Cardiac septum (tissue), 1 donor: ENCODE measurements around the gene PHEX. TPM values are rescaled to one million over a fixed set of nuclear protein-coding genes. Genes with fewer than 3 reads are reported as not detected.
A peak's percentile ranks its signal among the peaks of the same experiment; 100 is the strongest.

Experiments used
- DNase-seq: peaks from one replicate; pipeline ENCODE4 v3.0.0-alpha.2; 2020; ENCODE audit warnings: low spot score
- intact Hi-C: fragments of 100-400 bp; cut with DNase I; formaldehyde crosslinking; loops from one replicate; pipeline ENCODE4 v1.14.0; 2022
- total RNA-seq: library from RNA; stranded (reverse); fragmentation: NEBNext Ultra II Directional; extraction: Animal tissue kit (Norgen Biotek cat#: 25700); gene quantifications from one replicate; pipeline ENCODE4 v1.2.1, GENCODE V29; 2021
- donor health status: DM: no; HTN: no; CAD: no.

Gene PHEX
- total RNA-seq, 1 donor from 2014 or later, result 0.11 TPM

DNA sequence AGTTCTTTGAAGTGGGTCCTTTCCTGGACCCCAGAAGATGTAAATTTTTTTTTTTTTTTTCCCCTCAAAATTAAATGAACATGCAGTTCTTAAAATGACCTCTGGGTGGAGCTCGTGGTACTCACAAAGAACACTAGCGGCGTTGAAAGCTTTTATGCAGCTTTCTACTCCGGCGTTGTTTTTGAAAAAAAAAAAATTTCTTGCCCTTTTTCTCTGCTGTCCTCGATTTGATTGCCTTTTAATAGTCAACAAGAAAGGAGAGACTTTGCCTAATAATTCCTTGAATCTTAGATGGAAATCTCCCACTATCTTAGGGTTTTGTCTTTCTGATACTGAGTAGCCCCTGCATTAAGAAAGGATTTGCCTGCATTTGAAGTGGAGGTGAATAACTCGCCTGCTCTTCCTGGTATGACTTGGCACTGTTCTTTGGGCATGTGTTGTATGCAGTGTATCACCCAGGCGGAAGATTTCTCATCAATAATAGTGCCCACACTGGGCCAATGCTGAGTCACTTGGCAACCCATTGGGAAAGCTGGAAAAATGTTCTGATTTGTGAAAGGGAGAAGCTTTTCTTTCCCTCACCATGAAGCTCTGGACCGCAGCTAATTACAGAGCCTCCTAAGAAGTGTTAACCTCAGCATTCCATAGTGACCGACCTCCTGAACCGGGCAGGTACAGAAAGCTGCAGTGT lies 104.0 kb downstream of the PHEX start:
- DNase-seq, result no peak
- intact Hi-C loops, result loop anchor here (5.0 to 10.0 kb wide), 2 partner anchors 151 to 616 kb away; no protein-coding TSS in a partner anchor

DNA sequence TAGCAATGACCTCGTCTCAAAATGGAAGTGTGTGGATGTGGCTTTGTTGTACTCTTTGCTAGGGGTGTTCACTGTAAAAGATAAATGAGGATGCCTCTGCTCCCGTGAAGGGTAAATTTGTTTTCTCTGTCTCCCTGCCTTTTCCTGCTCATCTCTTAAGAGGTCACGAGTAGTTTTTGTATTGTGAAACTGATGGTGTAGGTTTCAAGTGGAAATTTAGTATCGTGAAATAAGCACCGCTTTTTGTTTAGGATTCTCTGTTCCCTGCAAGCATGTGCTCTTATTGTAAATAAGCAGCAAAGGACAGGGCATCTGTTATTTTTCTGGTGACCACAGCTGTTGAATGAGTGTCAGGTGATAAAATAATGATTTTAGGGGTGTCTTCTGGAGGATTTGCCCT lies 104.6 kb downstream of the PHEX start:
- intact Hi-C loops, result loop anchor here (5.0 to 10.0 kb wide), 2 partner anchors 152 to 616 kb away; no protein-coding TSS in a partner anchor
- DNase-seq, result no peak

DNA sequence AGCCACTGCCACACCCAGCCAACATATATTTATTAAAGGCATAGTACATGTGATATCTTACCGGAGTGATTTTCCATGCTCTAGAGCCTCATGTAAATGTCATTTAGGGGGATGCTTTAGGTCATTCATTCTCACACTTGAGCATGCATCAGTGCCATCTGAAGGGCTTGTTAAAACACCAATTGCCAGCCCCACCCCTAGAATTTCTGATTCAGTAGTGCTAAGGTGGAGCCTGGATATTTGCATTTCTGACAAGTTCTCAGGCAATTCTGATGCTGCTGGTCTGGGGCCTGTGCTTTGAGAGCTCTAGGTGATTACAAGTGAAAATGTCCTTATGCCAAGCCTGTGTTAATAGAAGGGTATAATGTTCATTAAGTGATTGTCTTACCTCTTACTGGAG lies 107.7 kb downstream of the PHEX start:
- intact Hi-C loops, result loop anchor here (5.0 to 10.0 kb wide), 2 partner anchors 155 to 612 kb away; no protein-coding TSS in a partner anchor
- DNase-seq, result no peak

DNA sequence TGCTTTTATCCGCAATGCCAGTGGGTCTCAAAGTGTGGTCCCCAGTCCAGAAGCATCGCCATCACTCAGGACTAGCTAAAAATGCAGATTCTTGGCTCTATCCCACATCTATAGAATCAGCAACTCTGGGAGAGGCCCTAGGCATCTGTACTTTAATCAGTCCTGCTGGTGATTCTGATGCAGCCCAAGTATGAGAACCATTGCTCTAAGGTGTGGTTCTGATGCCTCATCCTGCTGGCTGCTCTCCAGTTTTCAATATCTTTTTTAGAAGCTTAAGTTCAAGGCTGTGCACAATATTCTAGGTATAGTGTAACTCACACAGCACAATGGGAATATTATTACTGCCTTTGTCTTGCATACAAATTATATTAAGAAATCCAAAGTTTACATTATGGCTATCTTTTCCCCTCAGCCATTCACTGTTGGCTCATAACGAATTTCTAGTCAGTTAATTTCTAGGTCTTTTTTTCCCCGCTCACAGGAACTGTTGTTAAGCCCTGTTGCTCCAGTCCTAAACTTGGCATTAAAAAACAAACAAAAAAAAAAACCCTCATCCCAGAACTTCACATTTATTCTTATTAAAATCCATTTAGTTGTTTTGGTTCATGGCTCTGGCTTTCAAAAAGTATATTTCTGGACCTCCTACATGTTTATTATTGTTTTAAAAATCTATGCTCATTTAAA lies 109.1 kb downstream of the PHEX start:
- DNase-seq, result no peak

DNA sequence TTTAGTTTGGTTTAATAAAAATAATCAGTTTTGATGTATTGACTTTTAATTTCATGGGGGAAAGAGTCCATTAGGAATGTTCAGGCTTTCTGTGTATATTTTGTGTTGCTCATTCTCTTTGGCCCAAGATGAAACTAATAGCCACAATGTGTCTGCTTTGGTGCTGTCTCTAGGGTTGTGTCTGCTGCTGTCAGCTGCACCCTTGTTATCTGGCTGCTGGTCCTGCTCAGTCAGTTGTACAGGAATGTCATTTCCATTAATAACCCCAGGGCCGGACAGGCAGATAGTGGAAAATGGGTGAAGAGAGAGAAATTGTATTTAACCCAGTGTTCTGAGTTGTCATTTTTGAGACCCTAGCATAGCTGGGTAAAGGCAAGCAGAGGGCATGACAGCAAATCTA lies 115.1 kb downstream of the PHEX start:
- intact Hi-C loops, result no loop called here

More for the DNA sequence above, 109.1 kb downstream of the PHEX start:
- intact Hi-C loops, result no loop called here

DNA sequence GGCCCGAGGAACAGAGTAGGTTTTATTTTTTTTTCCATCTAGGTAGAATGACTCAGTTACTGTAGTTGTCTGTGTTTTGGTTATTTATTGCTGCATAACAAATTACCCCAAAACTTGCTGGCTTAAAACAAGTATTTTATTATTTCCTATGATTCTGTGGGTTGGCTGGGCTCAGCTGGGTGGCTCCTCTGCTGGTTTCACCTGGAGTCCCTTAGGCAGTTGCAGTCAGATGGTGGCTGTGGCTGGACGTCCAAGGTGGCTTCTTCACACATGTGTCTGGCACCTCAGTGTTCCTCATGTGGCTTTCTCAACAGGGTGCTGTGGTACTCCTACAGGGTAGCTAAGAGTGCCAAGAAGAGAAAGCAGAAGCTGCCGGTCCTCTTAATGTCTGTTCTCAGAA lies 115.8 kb downstream of the PHEX start:
- no peak for DNase-seq
- intact Hi-C loops, result no loop called here

More for the DNA sequence above, 115.1 kb downstream of the PHEX start:
- no peak for DNase-seq

DNA sequence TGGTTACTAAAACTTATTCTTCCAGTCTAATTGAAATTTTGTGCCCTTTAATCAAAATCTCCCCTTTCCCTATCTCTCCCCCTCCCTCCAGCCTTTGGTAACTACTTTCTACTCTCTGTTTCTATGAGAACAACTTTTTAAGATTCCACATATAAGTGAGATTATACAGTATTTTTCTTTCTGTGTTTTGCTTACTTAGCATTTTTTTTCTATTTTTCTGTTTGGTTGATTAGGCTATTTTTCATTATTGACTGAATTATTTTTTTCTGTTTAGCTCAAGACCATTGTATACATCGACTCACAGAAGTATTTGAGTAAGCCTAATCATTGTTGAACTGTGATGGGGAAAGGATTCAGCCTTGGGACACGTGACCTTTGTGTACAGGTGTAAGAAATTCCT lies 116.4 kb downstream of the PHEX start:
- DNase-seq, result no peak
- intact Hi-C loops, result no loop called here

DNA sequence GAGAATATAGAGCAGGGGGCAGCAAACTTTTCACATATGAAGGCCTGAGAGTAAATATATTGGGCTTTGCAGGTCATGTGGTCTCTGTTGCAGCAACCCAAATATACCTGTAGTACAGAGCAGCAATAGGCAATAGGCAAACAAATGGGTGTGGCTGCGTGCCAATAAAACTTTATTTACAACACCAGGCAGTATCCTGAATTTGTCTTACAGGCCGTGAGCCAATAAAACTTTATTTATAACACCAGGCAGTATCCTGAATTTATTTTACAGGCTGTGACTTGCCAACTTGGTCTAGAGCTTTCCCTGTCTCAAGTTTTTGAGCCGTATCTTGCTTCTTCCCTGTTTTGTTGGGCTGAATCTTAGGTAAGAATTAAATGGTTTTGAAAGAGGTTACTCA lies 118.2 kb downstream of the PHEX start:
- no peak for DNase-seq
- intact Hi-C loops, result no loop called here

DNA sequence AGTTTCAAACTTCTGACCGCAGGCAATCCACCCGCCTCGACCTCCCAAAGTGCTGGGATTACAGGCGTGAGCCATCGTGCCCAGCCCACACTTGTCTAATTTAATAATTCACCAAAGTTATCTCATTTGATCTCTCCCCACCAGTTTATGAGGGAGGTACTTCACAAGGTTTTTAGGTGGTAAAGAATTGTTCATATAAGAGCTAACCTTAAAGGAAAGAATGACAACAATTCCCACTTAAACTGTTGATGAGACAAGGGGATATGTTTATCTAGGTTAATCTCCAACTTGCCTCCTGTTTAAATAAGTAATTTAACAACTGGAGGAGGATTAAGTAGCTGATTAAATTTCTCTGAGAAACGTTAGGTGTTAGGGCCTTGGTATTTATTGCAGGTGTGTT lies 123.0 kb downstream of the PHEX start:
- intact Hi-C loops, result no loop called here
- DNase-seq, result no peak

DNA sequence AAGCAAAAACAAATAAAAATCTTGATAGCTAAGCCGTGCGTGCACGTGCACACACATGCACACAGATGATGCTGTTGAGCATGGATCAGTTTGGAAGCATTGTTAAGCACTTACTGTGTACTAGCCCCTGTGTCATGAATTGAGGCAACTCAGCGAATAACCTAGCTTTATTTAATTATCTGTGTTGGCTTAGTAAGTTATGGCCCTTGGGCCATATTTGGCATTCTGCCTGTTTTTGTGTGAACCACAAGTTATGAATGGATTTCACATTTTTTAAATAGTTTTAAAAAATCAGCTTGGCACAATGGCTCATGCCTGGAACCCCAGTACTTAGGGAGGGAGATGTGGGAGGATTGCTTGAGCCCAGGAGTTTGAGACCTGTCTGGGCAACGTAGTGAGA lies 126.9 kb downstream of the PHEX start:
- no peak for DNase-seq
- intact Hi-C loops, result no loop called here

DNA sequence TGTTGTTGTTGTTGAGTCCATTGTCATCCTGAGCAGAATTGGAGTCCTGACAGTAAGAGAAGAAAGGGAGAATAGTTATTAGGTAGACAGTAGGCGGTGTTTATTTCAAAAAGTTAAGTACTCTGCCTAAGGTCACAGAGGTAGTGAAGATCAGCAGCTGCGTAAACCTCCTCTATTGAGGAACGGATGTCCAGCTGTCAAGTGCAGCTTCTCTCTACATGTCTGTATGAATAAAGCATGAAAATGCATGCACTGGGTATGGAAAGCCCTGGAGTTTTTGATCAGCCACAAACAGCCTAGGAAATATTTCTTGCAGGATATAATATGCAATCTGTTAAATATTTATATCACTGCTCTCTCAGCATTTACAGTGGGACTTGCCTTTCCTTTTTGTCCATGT lies 131.2 kb downstream of the PHEX start:
- intact Hi-C loops, result no loop called here
- DNase-seq, result no peak

DNA sequence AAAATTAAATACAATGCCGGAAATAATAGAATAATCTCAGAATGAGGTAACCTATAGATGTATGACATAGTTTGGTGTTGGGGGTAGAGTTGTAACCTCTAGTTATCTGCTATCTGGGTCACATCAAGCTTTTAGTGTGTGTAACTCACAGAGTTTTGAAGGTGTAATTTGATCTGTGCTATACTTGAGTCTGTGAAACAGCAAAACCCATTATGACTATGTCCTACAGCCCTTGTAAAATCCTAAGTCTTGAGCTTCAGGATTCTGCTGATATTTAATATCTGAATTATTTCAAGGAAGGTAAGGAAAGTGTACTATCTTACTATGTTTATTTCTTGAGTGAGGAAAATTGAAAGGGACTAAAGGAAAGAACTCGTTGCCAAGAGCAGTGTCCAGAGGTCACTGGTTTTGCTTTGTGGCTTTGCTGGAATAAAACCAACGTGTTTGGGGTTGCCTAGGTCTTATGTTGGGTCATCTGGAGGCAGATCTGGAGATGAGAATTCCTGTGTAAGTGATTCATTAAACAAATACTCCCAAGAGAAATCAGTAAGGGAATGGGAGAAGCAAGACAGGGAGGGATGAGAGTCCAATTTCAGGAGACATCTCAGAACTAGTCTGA lies 132.8 kb downstream of the PHEX start:
- intact Hi-C loops, result no loop called here
- DNase-seq, result no peak

DNA sequence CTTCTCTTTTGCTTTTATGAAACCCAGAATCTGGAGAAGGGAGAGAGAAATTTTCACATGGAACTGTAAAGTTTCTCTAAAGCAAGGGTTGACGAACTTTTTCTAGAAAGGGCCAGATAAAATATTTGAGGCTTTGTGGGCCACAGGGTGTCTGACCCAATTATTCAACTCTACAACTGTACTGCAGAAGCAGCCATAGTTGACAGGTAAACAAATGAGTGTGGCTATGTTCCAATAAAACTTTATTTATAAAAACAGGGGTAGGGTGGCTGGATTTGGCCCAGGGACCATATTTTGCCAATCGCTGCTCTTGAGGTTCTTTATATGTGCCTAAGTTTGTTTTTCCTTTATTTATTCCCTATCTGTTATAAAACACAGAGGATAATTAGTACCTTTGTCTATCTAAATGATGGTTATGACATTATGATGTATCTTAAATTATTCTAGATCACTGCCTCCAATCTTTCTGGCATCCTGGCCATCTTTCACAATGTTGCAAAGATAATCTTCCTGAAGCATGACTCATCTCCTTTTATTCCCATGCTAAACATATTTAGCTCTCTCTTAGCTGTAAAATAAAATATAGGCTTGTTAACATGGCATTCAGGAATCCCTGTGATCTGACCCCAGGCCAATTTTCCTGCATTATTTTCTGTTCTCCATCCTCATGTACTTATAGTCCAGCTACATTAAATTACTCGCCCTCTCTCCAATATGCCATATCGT lies 133.8 kb downstream of the PHEX start:
- intact Hi-C loops, result no loop called here
- DNase-seq, result no peak

DNA sequence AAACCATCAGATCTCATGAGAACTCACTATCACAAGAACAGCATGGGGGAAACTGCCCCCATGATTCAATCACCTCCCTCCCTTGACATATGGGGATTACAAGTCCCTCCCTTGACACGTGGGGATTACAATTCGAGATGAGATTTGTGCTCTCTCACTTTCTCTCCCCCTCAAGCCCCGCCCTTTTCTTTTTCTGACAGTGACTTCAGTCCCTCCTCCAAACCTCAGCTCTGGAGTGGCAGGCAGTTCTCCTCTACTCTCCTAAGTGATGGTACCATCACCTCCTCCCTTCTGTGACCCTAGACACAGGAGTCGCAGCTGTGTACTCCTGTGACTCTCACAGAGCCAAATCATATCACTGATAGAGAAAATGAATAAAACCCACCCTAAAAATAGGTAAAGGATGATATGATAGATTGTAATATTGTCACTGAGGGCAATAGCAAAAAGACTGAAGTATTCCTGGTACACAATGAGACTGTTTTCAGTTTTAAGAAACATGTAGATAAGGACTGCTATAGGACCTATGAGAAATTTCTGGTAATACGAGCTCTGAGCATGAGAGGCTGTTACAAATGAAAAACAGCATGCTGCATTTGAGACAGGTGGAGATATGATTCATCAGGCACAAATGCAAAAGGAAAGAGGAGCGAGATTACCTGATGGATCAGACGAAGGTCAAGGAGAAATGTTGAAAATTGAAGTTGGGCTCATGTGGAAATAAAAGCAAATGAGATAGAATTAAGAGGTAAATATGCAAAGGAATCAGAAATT lies 139.3 kb downstream of the PHEX start:
- intact Hi-C loops, result no loop called here
- DNase-seq, result no peak

DNA sequence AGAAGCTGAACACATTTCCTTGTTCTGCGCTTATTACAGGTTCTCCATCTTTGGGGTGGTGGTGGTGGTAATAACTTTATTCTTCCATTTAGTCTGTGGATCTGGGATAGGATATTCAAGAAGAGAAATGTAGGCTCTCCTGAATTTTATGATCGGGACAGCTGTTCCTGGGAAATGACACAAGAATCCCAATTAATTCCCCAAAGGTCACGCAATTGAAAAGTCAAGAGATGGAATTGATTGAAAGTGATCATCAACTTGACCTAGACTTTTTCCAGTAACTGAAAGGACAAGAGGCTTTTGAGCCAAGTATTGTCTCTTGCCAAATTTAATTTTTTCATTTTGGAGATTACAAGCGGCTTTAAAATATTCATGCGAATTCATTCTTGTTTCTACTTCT lies 141.8 kb downstream of the PHEX start:
- intact Hi-C loops, result no loop called here
- no peak for DNase-seq

DNA sequence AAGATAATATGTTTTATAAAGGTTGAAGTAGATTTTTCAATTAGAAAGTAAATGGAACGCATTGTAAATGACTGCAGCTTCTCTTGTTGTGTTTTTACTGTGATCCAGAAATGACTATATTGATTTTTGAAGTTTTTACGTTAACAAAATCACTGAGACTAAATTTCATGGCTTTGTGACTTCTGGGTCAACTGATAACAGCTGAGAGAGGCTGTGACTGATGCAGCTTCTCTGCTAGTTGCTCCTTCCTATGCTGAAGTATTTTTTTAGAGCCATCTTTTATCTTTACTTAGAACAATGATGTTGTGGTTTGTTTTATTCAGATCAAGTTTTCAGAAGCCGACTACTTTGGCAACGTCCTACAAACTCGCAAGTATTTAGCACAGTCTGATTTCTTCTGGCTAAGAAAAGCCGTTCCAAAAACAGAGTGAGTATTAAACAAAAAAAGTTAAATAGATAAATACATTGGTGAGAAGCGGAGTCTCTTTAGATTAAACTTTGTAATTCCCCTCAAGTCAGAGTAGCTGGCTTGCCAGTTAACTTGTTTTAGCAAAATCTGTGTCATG lies 145.9 kb downstream of the PHEX start:
- DNase-seq, result no peak
- intact Hi-C loops, result no loop called here

DNA sequence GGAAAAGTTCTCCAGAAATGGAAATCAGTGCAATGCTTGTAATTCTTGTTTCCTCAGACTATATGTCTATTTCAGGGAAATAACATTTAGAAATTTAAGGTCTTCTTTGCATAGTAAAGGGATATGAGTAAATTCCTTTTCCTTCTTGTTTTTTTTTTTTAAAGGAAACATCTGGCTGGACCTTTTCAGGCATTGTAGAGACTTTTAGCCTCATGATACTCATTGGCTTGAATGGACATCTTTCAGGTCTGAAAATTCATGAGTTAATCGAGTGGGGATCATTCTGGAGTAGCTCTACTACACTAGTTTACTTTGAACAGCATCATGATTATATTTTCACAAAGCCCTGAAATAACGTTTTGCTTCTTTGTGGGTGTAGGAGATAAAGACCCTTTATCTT lies 152.0 kb downstream of the PHEX start:
- intact Hi-C loops, result no loop called here
- no peak for DNase-seq

DNA sequence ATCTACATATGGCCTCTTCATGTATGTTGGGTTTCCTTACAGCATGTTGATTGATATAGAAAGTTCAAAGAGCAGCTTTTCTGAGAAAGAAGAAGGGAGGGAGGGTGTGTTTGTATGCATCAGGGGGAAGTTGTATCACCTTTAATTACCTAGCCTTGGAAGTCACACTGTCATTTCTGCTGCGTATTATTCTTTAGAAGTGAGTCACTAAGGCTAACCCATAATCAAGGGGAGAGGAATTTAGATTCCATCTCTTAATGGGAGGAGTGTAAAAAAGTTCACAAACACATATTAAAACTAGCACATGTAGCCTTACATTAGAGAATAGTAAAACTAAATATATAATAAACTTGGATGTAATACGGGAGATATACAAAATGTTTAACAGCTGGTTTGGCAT lies 154.0 kb downstream of the PHEX start:
- no peak for DNase-seq
- intact Hi-C loops, result no loop called here

DNA sequence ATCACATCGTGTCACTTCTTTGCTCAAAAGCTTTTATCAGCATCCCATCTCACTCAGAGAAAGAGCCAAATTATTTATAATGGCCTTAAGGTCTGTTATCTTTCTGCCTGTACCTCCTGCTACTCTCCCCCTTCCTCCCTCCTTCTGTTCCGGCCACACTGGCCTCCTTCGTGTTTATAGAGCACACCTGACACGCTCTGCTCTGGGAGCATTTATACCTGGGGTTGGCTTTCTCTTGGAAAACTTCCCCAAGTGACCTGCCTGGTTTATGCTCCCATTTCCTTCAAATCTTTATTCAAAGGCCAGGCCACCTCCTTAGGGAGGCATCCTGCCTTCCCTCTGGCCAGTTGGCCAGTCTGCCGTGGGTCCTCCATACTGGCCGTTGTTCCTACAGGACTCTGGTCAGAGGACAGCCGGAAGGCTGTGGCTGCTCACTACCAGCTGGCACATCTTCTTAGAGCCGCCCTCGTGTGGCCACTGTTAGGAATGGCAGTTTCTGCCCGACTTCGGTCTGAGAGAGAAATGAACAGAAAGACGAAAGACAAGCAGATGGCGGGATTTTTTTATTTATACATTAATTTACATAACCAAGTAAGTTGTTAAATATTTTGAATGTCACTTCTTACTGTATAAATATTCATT lies 160.4 kb downstream of the PHEX start:
- peak; percentile 81 for DNase-seq
- intact Hi-C loops, result loop anchor here (10.0 kb wide), 1 partner anchor 208 kb away; no protein-coding TSS in a partner anchor
